Measurements from ENCODE around the gene SWI5. TPM values are rescaled to one million over a fixed set of nuclear protein-coding genes. Genes with fewer than 3 reads are reported as not detected.
A peak's percentile ranks its signal among the peaks of the same experiment; 100 is the strongest.

The SWI5 gene
- total and polyA plus RNA-seq, 2 experiments from 2014 or later: 29.0 to 55.7 TPM

GRCh38 chr9:128250839-128251731 lies 25.0 kb upstream of the SWI5 start:
- Histone ChIP-seq H2AFZ (no peak overlapping the region), H3K4me2 (peak overlapping the region; percentile 82), H3K27me3 (no peaks in the 10 kb centered on the region), H4K20me1 (ENCODE audit: insufficient read depth, poor library complexity, severe bottlenecking) (no peaks in the 10 kb centered on the region), H3K36me3 (replicated peaks; ENCODE audit: insufficient read depth, low read depth) (no peaks in the 10 kb centered on the region), H3K9me3 (ENCODE audit: low read depth) (no peaks in the 10 kb centered on the region), H3K79me2 (no peaks in the 10 kb centered on the region), H3K27ac (no peak overlapping the region), H3K4me1 (ENCODE audit: insufficient read depth) (peaks cover 5% of the 10 kb centered on the region), H3K4me3 (no peak overlapping the region), H3K9me2 (replicated peaks; ENCODE audit: insufficient read depth) (no peaks in the 10 kb centered on the region)
- TF ChIP-seq EZH2phosphoT487 (IDR thresholded peaks at IDR 0.05; ENCODE audit: low read depth, severe bottlenecking, unreplicated experiment) (no peak), CTCF (IDR thresholded peaks at IDR 0.05; ENCODE audit: poor library complexity) (no peak), EZH2 (IDR thresholded peaks at IDR 0.05; ENCODE audit: borderline replicate concordance) (no peak)
- WGBS (ENCODE audit: low lambda C conversion rate, missing lambda C conversion rate): 56% methylated on average over 26 of the region's 43 CpGs
- DNase-seq (ENCODE audit: low spot score): no peak

GRCh38 chr9:128251732-128252100 lies 24.4 kb upstream of the SWI5 start:
- no peak for DNase-seq (ENCODE audit: low spot score)
- H3K9me2 ChIP-seq (replicated peaks; ENCODE audit: insufficient read depth): no peaks in the 10 kb centered on the region
- H3K27ac ChIP-seq: no peak overlapping the region
- no peak overlapping the region for H3K4me3 ChIP-seq
- no peaks in the 10 kb centered on the region for H3K79me2 ChIP-seq
- H3K4me2 ChIP-seq: no peak overlapping the region
- no peaks in the 10 kb centered on the region for H4K20me1 ChIP-seq (ENCODE audit: insufficient read depth, poor library complexity, severe bottlenecking)
- no peak for TF ChIP-seq EZH2 (IDR thresholded peaks at IDR 0.05; ENCODE audit: borderline replicate concordance)
- no peak for TF ChIP-seq CTCF (IDR thresholded peaks at IDR 0.05; ENCODE audit: poor library complexity)
- no peak for TF ChIP-seq EZH2phosphoT487 (IDR thresholded peaks at IDR 0.05; ENCODE audit: low read depth, severe bottlenecking, unreplicated experiment)
- H3K4me1 ChIP-seq (ENCODE audit: insufficient read depth): no peaks in the 10 kb centered on the region
- H3K9me3 ChIP-seq (ENCODE audit: low read depth): no peaks in the 10 kb centered on the region
- no peaks in the 10 kb centered on the region for H3K27me3 ChIP-seq
- no peak overlapping the region for H2AFZ ChIP-seq
- WGBS (ENCODE audit: low lambda C conversion rate, missing lambda C conversion rate): 85% methylated on average over 3 of the region's 3 CpGs
- H3K36me3 ChIP-seq (replicated peaks; ENCODE audit: insufficient read depth, low read depth): no peaks in the 10 kb centered on the region

GRCh38 chr9:128252317-128253139 lies 23.5 kb upstream of the SWI5 start:
- TF ChIP-seq EZH2 (IDR thresholded peaks at IDR 0.05; ENCODE audit: borderline replicate concordance) (no peak), EZH2phosphoT487 (IDR thresholded peaks at IDR 0.05; ENCODE audit: low read depth, severe bottlenecking, unreplicated experiment) (no peak), CTCF (IDR thresholded peaks at IDR 0.05; ENCODE audit: poor library complexity) (no peak)

More at GRCh38 chr9:128252317-128253139, 23.5 kb upstream of the SWI5 start:
- DNase-seq (ENCODE audit: low spot score): no peak
- H3K4me1 ChIP-seq (ENCODE audit: insufficient read depth): no peaks in the 10 kb centered on the region
- no peak overlapping the region for H3K4me3 ChIP-seq
- H3K4me2 ChIP-seq: no peak overlapping the region
- no peaks in the 10 kb centered on the region for H3K36me3 ChIP-seq (replicated peaks; ENCODE audit: insufficient read depth, low read depth)
- no peaks in the 10 kb centered on the region for H3K27me3 ChIP-seq
- WGBS (ENCODE audit: low lambda C conversion rate, missing lambda C conversion rate): 93% methylated on average over 15 of the region's 25 CpGs
- H4K20me1 ChIP-seq (ENCODE audit: insufficient read depth, poor library complexity, severe bottlenecking): no peaks in the 10 kb centered on the region
- no peaks in the 10 kb centered on the region for H3K79me2 ChIP-seq
- H3K9me3 ChIP-seq (ENCODE audit: low read depth): no peaks in the 10 kb centered on the region
- H3K27ac ChIP-seq: no peak overlapping the region
- H2AFZ ChIP-seq: no peak overlapping the region
- H3K9me2 ChIP-seq (replicated peaks; ENCODE audit: insufficient read depth): no peaks in the 10 kb centered on the region

Data from hepatocyte (in vitro differentiated cells).